Heart left ventricle (tissue), 16 donors: ENCODE data around the gene C16orf96. TPM values are rescaled to one million over a fixed set of nuclear protein-coding genes. Genes with fewer than 3 reads are reported as not detected.

Experiments used
- ATAC-seq, 4 donors: fragments of 200-7000 bp; cut with Tn5 transposase; one replicate each; pipeline ENCODE4 v1.9.1; 2020 to 2022; ENCODE audit warnings: moderate library complexity in 4 of 4, mild to moderate bottlenecking in 3 of 4, moderate number of reproducible peaks in 1 of 4
- DNase-seq, 5 donors: peaks; one replicate each; pipeline ENCODE4 v3.0.0-alpha.2; 2020
- H3K27ac ChIP-seq, 12 donors: fragments of 200-600 bp; sonication (generic) in 4 of 12; one replicate each; pipeline versions ENCODE4 v1.5.0 to v1.8.0; 2016 to 2022; ENCODE audit warnings: mild to moderate bottlenecking in 2 of 12
- H3K27me3 ChIP-seq, 9 donors: fragments of 200-600 bp; sonication (generic) in 2 of 9; one replicate each; pipeline versions ENCODE4 v1.5.1 to v1.8.0; 2016 to 2022; ENCODE audit warnings: mild to moderate bottlenecking in 3 of 9
- H3K36me3 ChIP-seq, 9 donors: fragments of 200-600 bp; sonication (generic) in 2 of 9; one replicate each; pipeline versions ENCODE4 v1.5.0 to v1.8.0; 2018 to 2022; ENCODE audit warnings: mild to moderate bottlenecking in 2 of 9
- H3K4me1 ChIP-seq, 12 donors: fragments of 200-600 bp; sonication (generic) in 4 of 12; one replicate each; pipeline versions ENCODE4 v1.5.0 to v1.8.0; 2016 to 2022; ENCODE audit warnings: mild to moderate bottlenecking in 3 of 12
- H3K4me3 ChIP-seq, 12 donors: fragments of 200-600 bp; sonication (generic) in 4 of 12; one replicate each; pipeline versions ENCODE4 v1.5.0 to v1.8.0; 2017 to 2022; ENCODE audit warnings: mild to moderate bottlenecking in 9 of 12, moderate library complexity in 4 of 12
- H3K9me3 ChIP-seq, 12 donors: fragments of 200-600 bp; sonication (generic) in 4 of 12; one replicate each; pipeline versions ENCODE4 v1.5.0 to v1.8.0; 2016 to 2022; ENCODE audit warnings: mild to moderate bottlenecking in 1 of 12
- POLR2A ChIP-seq, 2 donors: fragments of 450-650 bp; IDR thresholded peaks; one replicate each; pipeline ENCODE4 v1.6.1; 2017; ENCODE audit warnings: antibody characterized with exemption in 2 of 2, mild to moderate bottlenecking in 2 of 2, moderate library complexity in 2 of 2
- WGBS, 4 donors: extraction: QIAGEN DNeasy Blood & Tissue Kit in 2 of 4; methylation state at CpG; one replicate each; pipeline versions ENCODE4 v1.1.5 to v1.1.7; 2013 to 2018; 5-methylcytosine and 5-hydroxymethylcytosine counted together
- intact Hi-C, 10 donors: fragments of 100-400 bp; cut with DNase I; formaldehyde crosslinking; loops; one replicate each; pipeline versions ENCODE4 v1.11.1 to v1.14.2; 2022
- polyA plus RNA-seq, 2 donors: library from polyadenylated mRNA; stranded (reverse); fragments of 200-250 nt; gene quantifications; one replicate each; pipeline ENCODE4 v1.2.3, GENCODE V29; 2013
- total RNA-seq, 9 donors: library from RNA; depleted of rRNA in 2 of 9; stranded (reverse); fragments of >200 nt in 2 of 9; fragmentation: NEBNext Ultra II Directional in 3 of 9; extraction: Animal tissue kit (Norgen Biotek cat#: 25700) in 3 of 9; gene quantifications; one replicate each; pipeline versions ENCODE4 v1.1.0 to v1.2.4, GENCODE V29; 2016 to 2023
- TF ChIP-seq, protein P1 (sequence below), 12 donors: fragments of 200-600 bp; sonication (generic) in 4 of 12; IDR thresholded peaks; one replicate each; pipeline versions ENCODE4 v1.5.0 to v1.8.0; 2018 to 2022; ENCODE audit warnings: antibody characterized with exemption in 12 of 12, mild to moderate bottlenecking in 5 of 12
- donor health status: ischemic (EF 13 %, LVEDD 7.1; RV severe dilation, severe dysfunction).
- donor health status: healthy with polysubstance abuse.
- donor health status: DM: no; HTN: yes; CAD: no.
- donor health status: DM: no; HTN: no; CAD: no.
- donor health status: ischemic (EF 25% LVEDD 6.9; RV normal size, moderate dysfunction).
- donor health status: ischemic (EF 25% LVEDD 5.7; RV mildly dilated, moderate dysfunction).
- donor health status: healthy.
- donor health status: DM: yes; HTN: yes; CAD: no.
- donor health status: ischemic (EF 35%, LVEDD 5.7; RV mildly dilated, moderate dysfunction).
- donor health status: nonischemic (EF 11% LVEDD 7.7; RV severe dilation, severe dysfunction).
- donor health status: DM: yes; HTN: yes; CAD: no.
- donor health status: PGD.
- donor health status: ischemic (EF 29% LVEDD 5.4; RV normal size, mild dysfunction).
- donor health status: nonischemic (EF 23%, LVEDD 6.1; RV moderate dilation, normal function).

The C16orf96 gene
- total and polyA plus RNA-seq, 11 donors = 0.01 to 0.19 (median 0.13) TPM; not detected in 2

DNA sequence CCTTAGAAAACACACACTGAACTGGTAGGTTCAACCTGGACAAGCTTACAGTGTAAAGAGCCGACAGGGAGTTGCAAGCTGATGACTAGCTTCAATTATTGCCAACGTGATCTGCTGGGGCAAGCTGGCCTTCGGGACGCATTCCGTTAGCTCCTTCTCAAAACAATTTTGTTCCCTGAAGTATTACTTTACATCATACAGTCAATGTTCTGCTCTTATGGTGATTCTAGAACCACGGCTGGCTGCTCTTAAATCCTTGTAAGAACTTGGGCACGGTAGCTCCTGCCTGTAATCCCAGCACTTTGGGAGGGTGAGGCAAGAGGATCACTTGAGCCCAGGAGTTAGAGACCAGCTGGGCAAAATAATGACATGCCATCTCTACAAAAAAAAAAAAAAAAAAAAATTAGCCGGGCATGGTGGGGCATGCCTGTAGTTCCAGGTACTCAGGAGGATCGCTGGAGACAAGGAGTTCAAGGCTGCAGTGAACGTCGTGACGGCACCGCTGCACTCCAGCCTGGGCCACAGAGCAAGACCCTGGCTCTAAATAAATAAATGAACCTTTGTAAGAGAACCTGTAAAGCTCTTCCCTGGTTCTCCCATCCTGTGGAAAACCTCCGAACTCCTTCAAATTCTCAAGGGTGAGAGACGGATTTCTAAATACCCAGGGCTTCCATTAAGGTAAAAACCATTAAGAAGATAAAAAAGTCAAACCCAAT is 19.6 kb upstream of the C16orf96 start:
- Histone ChIP-seq H3K27ac (peak overlapping the region in 2 of 12 donors; percentile 92 to 95), H3K4me1 (peaks cover 0 to 52% (median 20%) of the 10 kb centered on the region in 12 donors), H3K36me3 (peaks cover 0 to 6% (median 0%) of the 10 kb centered on the region in 9 donors), H3K9me3 (peaks cover 0 to 17% (median 8%) of the 10 kb centered on the region in 12 donors), H3K4me3 (peak overlapping the region in 2 of 12 donors; percentile 84 to 87), H3K27me3 (no peaks in the 10 kb centered on the region)
- WGBS, 4 donors = 89 to 94% (median 90%) methylated on average over 15 of the region's 15 CpGs
- ATAC-seq (no peak), DNase-seq (no peak)
- TF ChIP-seq, protein P1, sequence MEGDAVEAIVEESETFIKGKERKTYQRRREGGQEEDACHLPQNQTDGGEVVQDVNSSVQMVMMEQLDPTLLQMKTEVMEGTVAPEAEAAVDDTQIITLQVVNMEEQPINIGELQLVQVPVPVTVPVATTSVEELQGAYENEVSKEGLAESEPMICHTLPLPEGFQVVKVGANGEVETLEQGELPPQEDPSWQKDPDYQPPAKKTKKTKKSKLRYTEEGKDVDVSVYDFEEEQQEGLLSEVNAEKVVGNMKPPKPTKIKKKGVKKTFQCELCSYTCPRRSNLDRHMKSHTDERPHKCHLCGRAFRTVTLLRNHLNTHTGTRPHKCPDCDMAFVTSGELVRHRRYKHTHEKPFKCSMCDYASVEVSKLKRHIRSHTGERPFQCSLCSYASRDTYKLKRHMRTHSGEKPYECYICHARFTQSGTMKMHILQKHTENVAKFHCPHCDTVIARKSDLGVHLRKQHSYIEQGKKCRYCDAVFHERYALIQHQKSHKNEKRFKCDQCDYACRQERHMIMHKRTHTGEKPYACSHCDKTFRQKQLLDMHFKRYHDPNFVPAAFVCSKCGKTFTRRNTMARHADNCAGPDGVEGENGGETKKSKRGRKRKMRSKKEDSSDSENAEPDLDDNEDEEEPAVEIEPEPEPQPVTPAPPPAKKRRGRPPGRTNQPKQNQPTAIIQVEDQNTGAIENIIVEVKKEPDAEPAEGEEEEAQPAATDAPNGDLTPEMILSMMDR (IDR thresholded peaks at IDR 0.05) = no peak
- no peak for TF ChIP-seq POLR2A (IDR thresholded peaks at IDR 0.05)
- intact Hi-C loops = loop anchor here in 2 of 10 donors (5.0 kb wide), 3 partner anchors 59 to 109 kb away; partner anchors contain the start of genes DNAJA3 (in 1 of the 2) and HMOX2 (in 1 of the 2)

- H3K27me3 ChIP-seq = no peaks in the 10 kb centered on the region
- peaks cover 0 to 46% (median 20%) of the 10 kb centered on the region in 12 donors for H3K4me1 ChIP-seq
- intact Hi-C loops = loop anchor here in 2 of 10 donors (5.0 kb wide), 3 partner anchors 60 to 110 kb away; partner anchors contain the start of genes DNAJA3 (in 1 of the 2) and HMOX2 (in 1 of the 2)
- peak overlapping the region; percentile 70 to 99 (median 92) for H3K27ac ChIP-seq
- TF ChIP-seq, protein P1 (IDR thresholded peaks at IDR 0.05) = no peak
- TF ChIP-seq POLR2A (IDR thresholded peaks at IDR 0.05) = no peak
- ATAC-seq (peak in 3 of 4 donors; percentile 9 to 47 (median 45)), DNase-seq (peak in 3 of 5 donors; percentile 36 to 73 (median 45))
- H3K36me3 ChIP-seq = peaks cover 0 to under 1% (median 0%) of the 10 kb centered on the region in 9 donors
- H3K4me3 ChIP-seq = peak overlapping the region; percentile 69 to 97 (median 86)
- WGBS, 4 donors = 9 to 12% (median 10%) methylated on average over 44 to 75 of the region's 75 CpGs
- peaks cover 0 to 17% (median 8%) of the 10 kb centered on the region in 12 donors for H3K9me3 ChIP-seq
Measured at GRCh38 chr16:4537376-4538343, 18.5 kb upstream of the C16orf96 start.

GRCh38 chr16:4538350-4539235 is 17.5 kb upstream of the C16orf96 start, which contains the start of gene CDIP1:
Gene CDIP1, minus strand, starts transcription at chr16:4538773. Its CDS starts 24,643 bp downstream, at chr16:4514130.
- peak within 1 kb of the TSS; percentile 69 to 97 (median 86) for H3K4me3 ChIP-seq
- WGBS, 4 donors = 4 to 13% (median 7%) methylated on average over 25 to 67 of the region's 67 CpGs
- peaks cover 0 to 17% (median 8%) of the 10 kb centered on the region in 12 donors for H3K9me3 ChIP-seq
- peak; percentile 61 to 92 for TF ChIP-seq POLR2A (IDR thresholded peaks at IDR 0.05)
- TF ChIP-seq, protein P1 (IDR thresholded peaks at IDR 0.05) = peak in 4 of 12 donors; percentile 8 to 28 (median 13)
- H3K27ac ChIP-seq = peak within 1 kb of the TSS; percentile 70 to 99 (median 92)
- peak; percentile 96 to 98 (median 98) for DNase-seq
- intact Hi-C loops = loop anchor here in 2 of 10 donors (5.0 kb wide), 3 partner anchors 61 to 111 kb away; partner anchors contain the start of genes DNAJA3 (in 1 of the 2) and HMOX2 (in 1 of the 2)
- no peaks in the 10 kb centered on the region for H3K27me3 ChIP-seq
- peaks cover 0 to 40% (median 17%) of the 10 kb centered on the region in 12 donors for H3K4me1 ChIP-seq
- peak; percentile 92 to 97 (median 96) for ATAC-seq
- H3K36me3 ChIP-seq = no peaks in the 10 kb centered on the region
